SH-SY5Y (cell line): ENCODE measurements around the gene LLGL2.

ENCODE experiments used
- GATA2 ChIP-seq: IDR thresholded peaks from 2 replicates; pipeline ENCODE4 v1.6.1; 2011; ENCODE audit warnings: mild to moderate bottlenecking, low read depth, low read length
- GATA3 ChIP-seq: IDR thresholded peaks from 2 replicates; pipeline ENCODE4 v1.6.1; 2011; ENCODE audit warnings: low read depth, mild to moderate bottlenecking, low read length, moderate library complexity

DNA sequence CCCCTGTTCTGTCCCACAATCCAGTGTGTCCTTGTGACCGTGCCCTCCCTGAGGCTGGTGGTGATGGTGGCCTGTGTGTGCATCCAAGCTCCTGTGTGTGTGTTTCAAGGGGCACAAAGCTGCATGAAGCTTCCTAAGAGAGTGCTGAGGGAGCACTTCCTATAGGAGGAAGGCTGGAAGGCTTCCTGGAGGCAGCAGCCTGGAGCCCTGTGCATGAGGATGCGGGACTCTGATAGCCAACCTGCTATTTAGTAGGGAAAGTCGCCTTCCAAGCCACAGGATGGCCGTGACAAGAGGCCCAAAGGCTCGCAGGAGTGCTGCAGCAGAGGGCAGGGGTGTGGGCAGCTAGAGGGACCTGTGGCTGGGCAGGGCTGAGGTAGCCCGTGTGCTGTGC is 70.4 kb downstream of the LLGL2 start:
- TF ChIP-seq GATA2 (no peak), GATA3 (no peak)
